HG02588 (cell line): ENCODE data around the gene CTNNBL1.
A peak's percentile ranks its signal among the peaks of the same experiment; 100 is the strongest.
"Not testable (repeated sequence)": the region's sequence is repeated elsewhere in the genome, so short reads cannot be mapped to it uniquely, and the experiment has no call there.

ENCODE experiments used
- ATAC-seq: cut with Tn5 transposase; IDR thresholded peaks from one replicate; pipeline ENCODE4 v1.9.1; 2021; ENCODE audit warnings: mild to moderate bottlenecking, moderate library complexity; ENCODE audit not compliant: unreplicated experiment

Gene CTNNBL1, protein sequence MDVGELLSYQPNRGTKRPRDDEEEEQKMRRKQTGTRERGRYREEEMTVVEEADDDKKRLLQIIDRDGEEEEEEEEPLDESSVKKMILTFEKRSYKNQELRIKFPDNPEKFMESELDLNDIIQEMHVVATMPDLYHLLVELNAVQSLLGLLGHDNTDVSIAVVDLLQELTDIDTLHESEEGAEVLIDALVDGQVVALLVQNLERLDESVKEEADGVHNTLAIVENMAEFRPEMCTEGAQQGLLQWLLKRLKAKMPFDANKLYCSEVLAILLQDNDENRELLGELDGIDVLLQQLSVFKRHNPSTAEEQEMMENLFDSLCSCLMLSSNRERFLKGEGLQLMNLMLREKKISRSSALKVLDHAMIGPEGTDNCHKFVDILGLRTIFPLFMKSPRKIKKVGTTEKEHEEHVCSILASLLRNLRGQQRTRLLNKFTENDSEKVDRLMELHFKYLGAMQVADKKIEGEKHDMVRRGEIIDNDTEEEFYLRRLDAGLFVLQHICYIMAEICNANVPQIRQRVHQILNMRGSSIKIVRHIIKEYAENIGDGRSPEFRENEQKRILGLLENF

GRCh38 chr20:37693635-37694626, at the start of gene CTNNBL1:
Gene CTNNBL1, plus strand, starts transcription at chr20:37694030. Its CDS starts 93 bp downstream, at chr20:37694123.
- peak; percentile 82 for ATAC-seq

DNA sequence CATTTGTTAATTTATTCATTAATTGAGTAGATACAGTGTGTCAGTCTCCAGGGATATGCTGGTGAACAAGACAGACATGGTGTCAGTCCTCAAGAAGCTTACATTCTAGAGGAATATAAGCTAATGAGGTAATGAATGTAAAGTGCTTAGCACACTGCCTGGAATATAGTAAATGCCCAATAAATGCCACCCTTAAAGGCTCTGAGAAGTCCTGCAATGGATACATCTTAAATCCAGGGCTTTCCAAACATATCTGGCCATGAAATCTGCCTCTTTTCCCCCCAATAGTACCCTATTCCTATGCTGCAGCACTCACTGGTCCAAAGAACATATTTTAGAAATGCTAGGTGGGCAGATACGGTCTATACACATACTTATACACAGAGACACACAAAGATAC, 49.2 kb upstream of the CTNNBL1 start:
- ATAC-seq: no peak

DNA sequence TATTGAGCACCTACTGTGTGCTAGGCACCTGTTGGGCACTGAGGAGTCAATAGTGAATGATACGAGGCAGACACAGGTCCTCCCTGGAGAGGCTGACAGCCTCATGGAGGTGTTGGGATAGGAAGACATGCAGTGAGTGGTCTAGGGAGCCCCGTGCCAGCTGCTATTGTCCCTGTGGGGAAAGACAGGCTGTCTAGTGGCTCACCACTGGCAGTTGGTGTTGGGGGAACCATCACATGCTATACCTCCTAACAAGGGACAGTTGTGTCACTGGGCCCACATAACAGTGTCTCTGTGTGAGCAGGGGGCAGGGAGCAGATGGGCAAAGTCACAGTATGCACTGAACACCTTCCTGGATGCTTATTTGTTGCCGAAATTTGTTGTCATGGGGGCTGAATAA, 45.9 kb upstream of the CTNNBL1 start:
- no peak for ATAC-seq

GRCh38 chr20:37649017-37649416, 44.8 kb upstream of the CTNNBL1 start:
- no peak for ATAC-seq

DNA sequence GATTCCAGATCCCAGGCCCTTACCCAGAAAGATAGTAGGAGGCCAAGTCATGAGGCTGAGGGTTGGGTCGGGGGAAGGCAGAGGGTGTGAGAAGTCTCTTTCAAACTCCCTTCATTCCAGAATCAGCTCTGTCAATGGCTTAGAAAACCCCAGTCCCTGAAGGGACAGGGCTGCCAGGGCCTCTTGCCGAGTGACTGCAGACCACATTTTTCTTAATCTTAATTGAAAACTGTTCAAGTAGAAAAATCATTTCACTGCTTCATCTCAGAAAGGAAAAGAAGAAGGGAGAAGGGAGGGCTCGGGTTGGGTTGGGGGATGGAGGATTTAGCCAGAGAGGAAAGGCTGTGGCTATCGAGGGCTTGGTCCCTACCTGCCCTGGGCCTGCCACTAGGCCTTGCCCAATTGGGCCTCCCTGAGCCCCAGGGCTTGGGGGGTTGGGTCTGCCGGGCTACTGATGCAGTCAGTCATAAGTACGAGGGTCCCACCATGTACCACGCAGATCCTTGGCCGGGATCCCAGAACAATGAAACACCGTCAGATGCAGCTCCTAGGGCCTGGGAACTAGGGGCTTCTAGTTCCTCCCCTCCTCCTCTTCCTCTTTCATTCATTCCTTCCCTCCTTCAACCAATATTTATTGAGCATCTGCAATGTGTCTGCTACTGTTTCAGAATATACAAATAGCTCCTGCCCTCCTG, 44.0 kb upstream of the CTNNBL1 start:
- ATAC-seq: no peak

DNA sequence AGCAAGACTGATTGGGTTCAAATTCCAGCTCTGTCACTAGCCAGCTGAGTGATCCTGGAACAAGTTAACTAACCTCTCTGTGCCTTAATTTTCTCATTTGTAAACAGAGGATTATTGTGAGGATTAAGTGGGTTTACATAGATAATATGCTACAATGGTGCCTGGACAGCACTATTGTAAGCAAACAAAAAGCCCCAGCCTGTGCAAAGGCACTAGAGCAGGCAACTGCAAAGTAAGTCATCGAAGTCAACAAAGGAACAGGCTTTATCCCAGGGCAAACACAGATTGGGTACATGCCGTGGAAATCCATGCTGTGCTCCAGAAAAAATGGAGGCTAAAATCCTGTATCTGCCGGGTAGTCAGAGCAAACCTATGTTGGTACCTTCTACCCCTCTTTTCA, 43.2 kb upstream of the CTNNBL1 start:
- ATAC-seq: no peak

GRCh38 chr20:37651932-37652331, 41.9 kb upstream of the CTNNBL1 start:
- ATAC-seq: no peak

DNA sequence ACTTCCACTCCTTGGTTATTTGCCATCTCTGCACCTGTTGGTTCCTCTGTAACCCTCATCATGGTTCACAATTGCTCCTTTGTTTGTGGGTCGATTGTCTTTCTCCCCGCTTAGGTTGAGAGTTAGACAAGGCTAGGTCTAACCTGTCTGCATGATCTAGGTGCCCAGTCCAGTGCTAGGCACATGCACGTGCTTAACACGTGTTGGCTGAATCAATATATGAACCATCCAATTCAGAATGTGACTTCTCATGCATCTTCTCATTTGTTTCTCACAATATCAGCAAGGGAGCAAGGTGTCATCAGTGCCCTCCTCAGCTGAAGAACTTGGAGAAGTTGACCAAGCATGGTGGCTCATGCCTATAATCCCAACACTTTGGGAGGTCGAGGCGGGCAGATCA, 36.9 kb upstream of the CTNNBL1 start:
- no peak for ATAC-seq

GRCh38 chr20:37657924-37658804, 35.7 kb upstream of the CTNNBL1 start:
- no peak for ATAC-seq

DNA sequence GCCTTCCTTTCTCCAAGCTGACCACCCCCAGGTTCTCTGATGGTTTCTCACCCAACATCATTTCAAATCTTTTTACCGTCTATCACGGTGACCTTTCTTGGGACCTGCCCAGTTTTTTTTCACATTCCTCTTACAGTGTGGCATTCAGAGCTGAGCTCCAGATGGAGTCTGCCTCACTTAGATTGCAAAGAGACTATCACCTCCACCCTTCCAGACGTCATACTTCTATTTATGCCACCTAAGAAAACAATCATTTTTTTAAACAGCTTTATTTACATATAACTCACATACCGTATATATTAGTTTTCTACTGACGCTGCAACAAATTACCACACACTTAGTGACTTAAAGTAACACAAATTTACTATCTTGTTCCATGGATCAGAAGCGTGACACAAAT, 32.3 kb upstream of the CTNNBL1 start:
- ATAC-seq: no peak

- no peak for ATAC-seq
Measured at GRCh38 chr20:37662308-37662707, 31.5 kb upstream of the CTNNBL1 start.

DNA sequence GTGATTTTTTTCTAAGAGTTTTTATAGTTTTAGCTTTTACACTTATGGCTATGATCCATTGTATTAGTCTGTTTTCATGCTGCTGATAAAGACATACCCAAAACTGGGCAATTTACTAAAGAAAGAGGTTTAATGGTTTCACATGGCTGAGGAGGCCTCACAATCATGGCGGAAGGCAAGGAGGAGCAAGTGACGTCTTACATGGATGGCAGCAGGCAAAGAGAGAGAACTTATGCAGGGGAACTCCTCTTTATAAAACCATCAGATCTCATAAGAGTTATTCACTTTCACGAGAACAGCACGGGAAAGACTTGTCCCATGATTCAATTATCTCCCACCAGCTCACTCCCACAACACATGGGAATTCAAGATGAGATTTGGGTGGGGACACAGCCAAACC, 29.2 kb upstream of the CTNNBL1 start:
- not testable (repeated sequence) for ATAC-seq

DNA sequence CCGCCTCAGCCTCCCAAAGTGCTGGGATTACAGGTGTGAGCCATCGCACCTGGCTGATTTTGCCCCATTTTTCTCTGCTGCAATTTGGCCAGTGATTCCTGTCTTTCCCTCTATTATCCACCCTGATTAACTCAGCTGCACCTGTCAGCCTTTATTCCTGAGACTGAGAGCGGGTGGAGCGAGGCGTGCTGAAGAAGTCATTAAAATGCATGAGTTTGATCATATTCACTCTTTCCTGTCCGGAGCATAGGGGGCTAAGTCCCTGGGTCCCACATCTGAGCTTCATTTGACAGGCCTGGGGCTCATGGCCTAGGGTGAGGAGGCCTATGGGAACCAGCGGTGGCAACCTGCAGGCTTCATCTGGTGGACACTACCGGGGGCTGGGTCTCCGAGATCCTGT, 25.7 kb upstream of the CTNNBL1 start:
- ATAC-seq: no peak

- ATAC-seq: no peak
Measured at GRCh38 chr20:37669062-37669772, 24.6 kb upstream of the CTNNBL1 start.

DNA sequence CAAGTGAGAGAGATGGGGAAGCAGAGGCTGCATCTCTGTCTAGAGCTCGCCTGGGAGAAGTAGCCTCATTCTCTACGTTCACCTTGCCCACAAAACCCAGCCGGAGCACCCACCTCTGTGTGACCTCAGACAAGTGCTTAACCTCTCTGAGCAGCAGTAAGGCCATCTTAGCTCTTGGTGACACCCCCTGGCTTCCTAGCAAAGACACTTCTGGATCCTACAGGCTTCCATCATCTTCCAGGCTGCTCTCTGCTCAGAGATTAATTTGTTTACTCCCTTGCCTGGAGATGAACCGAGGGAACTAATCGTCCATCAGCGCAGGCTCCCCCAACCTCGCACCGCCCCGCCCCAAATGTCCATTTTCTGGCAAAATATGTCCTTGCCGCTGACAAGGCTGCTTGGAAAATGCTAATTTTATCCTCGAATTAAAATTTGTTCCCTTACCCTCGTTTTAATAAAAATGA, 24.0 kb upstream of the CTNNBL1 start:
- no peak for ATAC-seq

DNA sequence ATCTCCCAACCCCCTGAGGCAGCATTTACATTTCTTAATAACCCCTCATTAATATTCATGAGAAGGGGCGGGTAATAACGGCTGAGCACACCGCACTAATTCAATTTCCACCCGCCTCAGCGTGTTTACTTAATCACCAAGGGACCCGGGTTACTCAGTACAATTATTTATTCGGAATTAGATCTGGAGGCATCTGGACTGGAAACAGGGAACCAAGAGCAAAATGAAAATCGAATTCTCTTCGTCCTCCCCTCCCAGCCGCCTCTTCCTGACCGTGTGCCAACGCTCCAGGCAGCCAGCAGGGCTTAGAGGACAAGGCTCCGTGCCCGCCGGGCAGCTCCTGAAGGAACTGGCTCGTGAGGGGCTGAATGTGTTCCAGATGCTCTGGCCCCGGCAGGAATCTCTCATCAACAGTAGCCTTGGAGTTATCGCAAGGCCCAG, 23.5 kb upstream of the CTNNBL1 start:
- ATAC-seq: no peak

GRCh38 chr20:37672143-37672542, 21.7 kb upstream of the CTNNBL1 start:
- no peak for ATAC-seq

DNA sequence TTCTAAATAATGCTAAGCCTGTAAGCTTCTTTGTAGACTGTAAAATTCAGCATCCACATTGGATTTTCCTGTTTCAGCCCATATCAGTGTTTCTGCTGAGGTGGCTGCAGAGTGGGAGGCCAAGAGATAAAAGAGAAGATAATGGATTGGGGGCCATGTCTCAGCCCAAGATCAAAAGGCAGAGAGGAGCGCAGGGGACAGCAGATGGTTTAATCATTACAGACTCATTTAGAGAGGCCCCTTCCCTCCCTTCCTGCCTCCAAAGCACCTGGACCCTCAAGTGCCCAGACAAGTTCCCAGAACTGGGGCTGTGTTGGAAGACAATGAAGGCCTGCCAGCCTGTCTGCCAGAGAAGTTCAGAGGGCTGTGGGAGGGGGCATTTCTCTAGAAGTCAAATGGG, 20.4 kb upstream of the CTNNBL1 start:
- ATAC-seq: no peak

DNA sequence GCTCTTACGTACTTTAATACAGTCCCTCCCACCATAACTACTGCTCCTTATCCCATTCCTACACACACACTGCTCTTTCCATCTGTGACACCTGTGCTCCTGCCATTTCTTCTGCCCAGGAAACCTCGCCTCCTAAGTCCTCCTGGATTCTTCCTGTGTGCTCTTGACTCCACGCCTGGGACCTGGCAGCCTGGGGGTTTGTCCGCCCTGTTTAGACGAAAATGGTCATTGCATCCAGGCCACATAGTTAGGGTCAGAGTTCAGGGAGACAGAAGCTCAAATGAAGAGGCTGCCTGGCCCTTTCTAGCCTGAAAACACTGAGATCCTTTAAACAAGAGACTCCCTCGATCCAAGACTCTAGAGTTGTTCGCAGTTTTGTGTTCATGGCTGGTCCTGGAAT, 17.4 kb upstream of the CTNNBL1 start:
- ATAC-seq: no peak
